Esophagus squamous epithelium (tissue), 4 donors: ENCODE measurements around the gene TTC16.

Experiments
- POLR2A ChIP-seq, 4 donors: fragments of 450-650 bp; IDR thresholded peaks; one replicate each; pipeline ENCODE4 v1.6.1; 2017; ENCODE audit warnings: antibody characterized with exemption in 4 of 4, mild to moderate bottlenecking in 4 of 4, moderate library complexity in 3 of 4
- TF ChIP-seq, protein P1 (sequence below), 6 experiments: fragments of 450-650 bp in 4 of 6; fragments of 200-600 bp in 2 of 6; sonication (generic) in 2 of 6; IDR thresholded peaks; one replicate each; pipeline ENCODE4 v1.5.1; 2016 to 2019; ENCODE audit warnings: antibody characterized with exemption in 6 of 6, mild to moderate bottlenecking in 4 of 6, moderate library complexity in 4 of 6

GRCh38 chr9:127773981-127774380, 58.1 kb downstream of the TTC16 start:
- TF ChIP-seq POLR2A (IDR thresholded peaks at IDR 0.05): no peak
- TF ChIP-seq, protein P1, sequence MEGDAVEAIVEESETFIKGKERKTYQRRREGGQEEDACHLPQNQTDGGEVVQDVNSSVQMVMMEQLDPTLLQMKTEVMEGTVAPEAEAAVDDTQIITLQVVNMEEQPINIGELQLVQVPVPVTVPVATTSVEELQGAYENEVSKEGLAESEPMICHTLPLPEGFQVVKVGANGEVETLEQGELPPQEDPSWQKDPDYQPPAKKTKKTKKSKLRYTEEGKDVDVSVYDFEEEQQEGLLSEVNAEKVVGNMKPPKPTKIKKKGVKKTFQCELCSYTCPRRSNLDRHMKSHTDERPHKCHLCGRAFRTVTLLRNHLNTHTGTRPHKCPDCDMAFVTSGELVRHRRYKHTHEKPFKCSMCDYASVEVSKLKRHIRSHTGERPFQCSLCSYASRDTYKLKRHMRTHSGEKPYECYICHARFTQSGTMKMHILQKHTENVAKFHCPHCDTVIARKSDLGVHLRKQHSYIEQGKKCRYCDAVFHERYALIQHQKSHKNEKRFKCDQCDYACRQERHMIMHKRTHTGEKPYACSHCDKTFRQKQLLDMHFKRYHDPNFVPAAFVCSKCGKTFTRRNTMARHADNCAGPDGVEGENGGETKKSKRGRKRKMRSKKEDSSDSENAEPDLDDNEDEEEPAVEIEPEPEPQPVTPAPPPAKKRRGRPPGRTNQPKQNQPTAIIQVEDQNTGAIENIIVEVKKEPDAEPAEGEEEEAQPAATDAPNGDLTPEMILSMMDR (IDR thresholded peaks at IDR 0.05): no peak
